HG03135 (cell line): ENCODE data around the gene NHLRC4.

Experiments used
- ATAC-seq: cut with Tn5 transposase; IDR thresholded peaks from one replicate; pipeline ENCODE4 v1.9.1; 2021; ENCODE audit warnings: mild to moderate bottlenecking, moderate library complexity; ENCODE audit not compliant: unreplicated experiment

The NHLRC4 gene, protein sequence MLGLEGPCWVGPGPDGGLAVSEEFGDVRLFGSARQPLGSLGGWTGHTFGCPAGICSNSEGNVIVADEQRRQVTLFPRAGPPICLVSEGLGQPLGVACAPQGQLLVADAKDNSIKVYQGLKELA

DNA sequence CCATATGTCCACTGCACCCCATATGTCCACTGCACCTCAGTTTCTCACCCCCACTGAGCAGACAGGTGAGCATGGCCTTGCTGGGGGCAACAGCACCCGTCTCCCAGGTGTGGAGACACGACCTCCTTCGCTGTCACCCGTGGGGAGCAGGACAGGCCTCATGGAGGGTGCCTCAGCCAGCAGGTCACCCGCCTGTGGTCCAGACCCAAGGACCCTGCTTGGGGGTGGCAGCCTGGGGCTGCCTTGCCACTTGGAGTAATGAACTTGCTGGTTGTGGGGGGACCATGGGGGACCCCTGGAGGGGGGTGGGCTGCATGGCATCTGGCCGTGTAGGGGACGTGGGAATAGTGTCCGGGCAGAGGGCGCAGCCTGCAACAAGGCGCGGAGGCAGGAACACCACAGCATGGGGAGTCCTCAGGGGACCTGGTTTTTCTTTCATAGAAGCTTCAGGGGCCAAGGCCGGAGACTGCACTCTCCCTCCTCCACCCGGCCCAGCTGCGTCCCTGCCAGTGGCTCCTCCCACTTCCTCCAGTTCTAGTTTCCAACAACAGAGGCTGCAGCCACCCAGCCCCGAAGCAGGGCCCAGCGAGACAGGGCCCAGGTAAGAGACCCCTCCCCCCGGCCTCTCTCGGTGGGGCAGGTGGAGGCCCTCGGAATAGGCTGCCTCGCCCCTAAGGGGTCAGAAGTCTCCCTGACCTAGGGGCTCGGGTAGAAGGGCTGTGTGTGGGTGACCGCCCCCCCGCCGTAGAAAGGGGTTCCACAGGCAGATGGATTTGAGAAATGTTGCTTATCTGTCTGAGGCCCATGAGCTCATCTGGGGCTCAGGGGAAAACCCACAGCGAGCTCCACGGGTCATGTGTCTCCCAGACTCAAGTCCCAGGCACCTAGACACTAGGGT is at the start of gene NHLRC4:
NHLRC4 (plus strand) TSS at position 531 of the 898 bp plus-strand sequence. CDS start 1,043 bp downstream, outside the sequence.
- no peak for ATAC-seq

DNA sequence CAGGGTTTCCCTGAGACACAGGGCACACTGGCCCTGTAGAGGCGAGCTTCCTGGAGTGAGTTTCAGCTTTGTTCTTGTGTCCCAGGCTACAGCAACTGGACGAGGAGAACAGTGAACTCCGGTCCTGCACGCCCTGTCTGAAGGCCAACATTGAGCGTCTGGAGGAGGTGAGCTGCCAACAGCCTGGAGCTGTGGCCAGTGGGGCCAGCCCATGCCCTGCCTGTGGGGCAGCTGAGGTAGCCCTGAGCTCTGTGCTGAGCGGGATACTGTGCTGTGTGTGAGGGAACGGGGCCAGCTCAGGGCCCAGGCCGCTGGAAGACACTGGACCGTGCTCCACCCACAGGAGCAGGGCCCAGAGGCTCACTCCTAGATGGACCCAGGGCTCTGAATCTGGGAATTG is 47.9 kb upstream of the NHLRC4 start:
- ATAC-seq, result no peak

DNA sequence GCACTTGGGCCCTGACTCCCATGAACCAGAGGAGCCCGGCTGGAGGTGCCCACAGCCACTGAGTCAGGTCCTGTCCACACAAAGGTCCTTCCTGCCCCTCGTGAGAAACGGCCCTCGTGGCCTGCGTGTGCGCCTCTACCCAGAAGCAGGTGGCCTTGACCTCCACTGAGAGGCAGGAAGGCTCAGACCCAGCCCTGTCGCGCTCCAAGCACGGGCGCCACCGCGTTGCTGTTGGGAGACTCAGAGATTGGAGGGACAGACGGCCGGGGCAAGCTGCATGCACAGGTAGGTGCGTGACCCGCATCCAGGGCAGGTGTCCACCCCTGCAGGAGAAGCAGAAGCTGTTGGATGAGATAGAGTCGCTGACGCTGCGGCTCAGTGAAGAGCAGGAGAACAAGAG is 47.4 kb upstream of the NHLRC4 start:
- ATAC-seq, result no peak

DNA sequence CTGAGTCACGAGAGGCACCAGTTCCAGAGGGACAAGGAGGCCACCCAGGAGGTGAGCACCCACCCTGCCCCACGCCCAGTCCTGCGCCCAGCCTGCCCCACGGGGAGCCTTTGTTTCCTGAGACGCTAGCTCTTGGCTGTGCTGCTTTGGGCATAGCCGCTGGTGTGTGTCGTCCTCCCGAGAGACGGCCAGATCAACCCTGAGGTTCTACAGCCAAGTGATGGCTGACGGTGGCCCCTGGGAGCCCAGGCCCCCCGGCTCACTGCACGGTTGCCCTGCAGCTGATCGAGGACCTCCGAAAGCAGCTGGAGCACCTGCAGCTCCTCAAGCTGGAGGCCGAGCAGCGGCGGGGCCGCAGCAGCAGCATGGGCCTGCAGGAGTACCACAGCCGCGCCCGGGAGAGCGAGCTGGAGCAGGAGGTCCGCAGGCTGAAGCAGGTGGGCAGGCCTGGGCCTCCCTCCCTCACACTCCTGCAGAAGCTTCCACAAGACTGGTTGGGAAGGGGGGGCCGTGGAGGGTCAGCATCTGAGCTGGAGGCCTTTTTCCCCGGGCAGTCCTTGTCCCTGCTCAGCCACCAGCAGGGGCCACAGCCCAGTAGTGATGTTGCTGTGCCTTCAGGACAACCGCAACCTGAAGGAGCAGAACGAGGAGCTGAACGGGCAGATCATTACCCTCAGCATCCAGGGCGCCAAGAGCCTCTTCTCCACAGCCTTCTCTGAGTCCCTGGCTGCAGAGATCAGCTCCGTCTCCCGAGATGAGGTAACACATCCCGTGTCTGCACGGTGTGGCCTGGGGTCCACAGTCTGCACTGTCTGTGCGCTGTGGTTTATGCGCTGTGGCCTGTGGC is 46.7 kb upstream of the NHLRC4 start:
- ATAC-seq, result no peak

DNA sequence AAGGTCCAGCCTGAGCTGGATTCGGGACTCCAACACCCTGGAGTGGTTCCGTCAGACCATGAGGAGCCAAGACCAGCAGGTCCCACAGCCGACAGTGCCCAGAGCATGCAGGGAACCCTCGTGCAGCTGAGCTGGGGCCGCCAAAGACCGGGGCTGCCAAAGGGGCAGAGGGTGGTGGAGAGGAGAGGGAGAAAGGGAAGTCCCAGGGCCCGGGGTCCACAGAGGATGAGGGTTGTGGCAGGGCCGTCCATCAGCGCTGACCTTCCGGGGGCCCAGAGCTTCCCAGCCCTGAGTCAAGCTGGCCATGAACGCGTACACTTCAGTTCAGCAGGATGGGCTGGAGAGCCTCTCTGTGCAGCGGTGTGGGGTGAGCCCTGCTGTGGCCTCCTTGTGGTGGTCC is 46.0 kb upstream of the NHLRC4 start:
- ATAC-seq, result no peak

DNA sequence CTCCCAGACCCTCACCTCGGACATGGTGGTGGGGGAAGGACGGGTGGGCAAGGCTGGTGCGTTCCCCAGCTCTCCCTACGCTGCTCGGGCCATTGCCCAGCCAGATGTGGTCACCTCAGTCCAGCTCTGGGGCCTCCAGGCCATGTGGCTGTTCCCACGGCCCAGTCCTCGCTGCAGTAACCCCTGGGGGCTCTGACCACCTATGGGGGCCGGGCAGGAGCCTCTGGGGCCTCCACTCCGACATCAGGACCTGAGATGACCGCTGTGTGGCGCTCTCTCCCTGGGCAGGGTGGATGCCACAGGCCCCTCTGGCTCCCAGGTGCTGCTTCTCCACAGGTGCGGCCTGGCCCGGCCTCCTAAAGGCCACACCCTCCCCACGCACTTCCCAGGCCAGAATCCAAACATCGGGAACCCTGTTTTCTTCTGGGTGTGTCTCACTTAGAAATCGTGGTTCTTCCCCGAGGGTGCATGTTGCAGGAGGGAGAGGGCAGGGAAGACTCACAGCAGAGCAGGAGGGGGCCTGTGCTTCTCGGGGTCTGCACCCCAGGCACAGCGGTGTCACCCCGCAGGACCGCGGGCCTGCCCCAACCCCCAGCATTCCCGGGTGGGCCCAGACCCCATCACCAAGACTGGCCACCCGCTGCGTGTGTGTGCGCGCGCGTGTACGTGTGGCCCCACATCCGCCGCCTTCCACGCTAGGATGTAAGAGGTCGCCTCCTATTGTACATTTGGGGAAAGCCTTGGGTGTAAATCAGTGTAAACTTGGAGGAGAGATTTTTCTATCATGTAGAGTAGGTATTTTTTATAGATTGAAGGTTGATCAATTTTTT is 45.2 kb upstream of the NHLRC4 start:
- no peak for ATAC-seq

DNA sequence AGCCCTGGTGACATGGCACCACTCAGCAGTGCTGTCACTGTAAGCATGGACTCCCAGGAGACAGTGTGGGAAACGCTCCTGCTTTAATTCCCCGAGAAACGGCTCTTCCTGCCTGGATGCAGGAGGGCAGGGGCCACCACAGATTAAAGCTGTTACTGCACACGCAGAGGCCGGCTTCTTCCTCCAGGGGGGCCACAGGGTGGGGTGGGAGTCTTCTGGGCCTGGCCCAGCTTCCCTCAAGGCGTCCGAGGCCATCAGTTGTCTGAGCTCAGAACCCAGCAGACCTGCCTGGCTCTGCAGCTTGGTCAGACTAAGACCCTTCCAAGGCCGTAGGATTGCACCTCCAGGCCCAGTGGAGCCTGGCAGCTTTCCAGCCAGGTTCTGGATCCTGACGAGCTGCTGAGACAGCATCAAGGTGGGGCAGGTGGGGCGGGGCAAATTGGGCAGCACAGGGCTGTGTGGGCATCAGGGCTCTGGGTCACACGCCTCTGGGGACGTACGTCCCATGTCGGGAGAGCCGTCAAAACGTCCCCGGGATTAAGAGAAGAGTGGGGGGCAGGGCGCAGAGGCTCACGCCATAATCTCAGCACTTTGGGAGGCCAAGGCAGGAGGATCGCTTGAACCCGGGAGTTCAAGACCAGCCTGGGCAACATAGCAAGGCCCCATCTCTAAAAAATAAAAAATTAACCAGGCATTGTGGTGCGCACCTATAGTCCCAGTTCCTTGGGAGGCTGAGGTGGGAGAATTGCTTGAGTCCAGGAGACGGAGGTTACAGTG is 44.3 kb upstream of the NHLRC4 start:
- ATAC-seq, result no peak

DNA sequence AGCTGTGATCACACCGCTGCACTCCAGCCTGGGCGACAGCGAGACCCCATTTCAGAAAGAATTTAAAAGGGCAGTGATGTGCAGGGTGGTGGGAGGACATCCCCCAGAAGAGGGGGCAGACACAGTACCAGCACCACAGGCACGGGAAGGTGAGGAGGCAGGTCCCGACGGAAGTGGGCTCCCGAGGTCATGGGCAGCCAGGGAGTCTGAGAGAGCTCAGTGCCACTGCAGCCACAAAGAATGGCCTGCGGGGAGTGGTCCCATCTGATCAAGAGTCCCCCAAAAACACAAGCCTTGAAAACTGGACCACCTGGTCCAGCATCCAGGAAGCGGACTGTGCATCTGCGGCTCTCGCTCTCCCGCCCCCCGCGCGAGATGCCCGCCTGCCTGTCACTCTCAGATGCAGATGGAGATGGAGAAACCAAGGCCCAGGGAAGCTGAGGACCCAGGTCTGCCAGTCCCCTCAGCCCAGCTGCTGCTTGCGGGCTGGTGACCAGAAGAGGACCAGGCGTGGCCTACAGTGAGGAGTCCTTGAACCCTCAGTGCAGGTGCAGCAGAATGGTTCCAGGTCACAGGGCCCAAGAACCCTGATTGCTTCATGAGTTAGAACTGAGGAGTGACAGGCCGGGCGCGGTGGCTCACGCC is 43.6 kb upstream of the NHLRC4 start:
- ATAC-seq, result no peak

DNA sequence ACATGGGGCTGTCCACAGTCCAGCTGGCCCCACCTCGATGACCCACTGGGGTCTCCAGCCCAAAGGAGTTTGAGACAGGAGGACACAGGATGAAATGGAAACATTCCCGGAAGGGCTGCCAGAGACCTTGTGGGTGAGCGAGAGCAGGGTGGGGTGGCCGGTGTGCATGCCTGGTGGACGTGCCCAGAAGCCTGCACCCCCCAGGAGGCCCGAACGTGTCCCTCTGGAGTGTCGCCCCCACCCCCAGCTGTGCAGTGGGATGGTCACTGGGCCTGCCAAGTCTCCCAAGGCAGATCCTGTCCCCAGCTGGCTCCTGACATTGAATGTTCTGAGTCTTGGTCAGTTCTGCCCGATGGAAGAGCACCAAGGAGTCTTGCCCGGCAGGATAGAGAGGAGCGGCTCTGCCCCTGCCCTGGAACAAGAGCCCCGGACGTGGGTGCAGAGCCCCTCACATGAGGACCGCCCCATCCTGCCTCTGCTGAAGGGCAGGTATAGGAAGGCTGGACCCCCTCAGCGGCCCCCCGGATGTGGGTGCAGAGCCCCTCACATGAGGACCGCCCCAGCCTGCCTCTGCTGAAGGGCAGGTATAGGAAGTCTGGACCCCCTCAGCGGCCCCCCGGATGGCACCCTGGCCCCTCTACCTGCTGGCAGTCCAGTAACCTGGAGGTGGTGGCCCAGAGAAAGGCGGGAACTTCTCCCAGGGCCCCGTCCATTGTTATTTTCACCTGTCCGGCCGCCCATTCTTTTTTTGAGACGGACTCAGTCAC is 42.3 kb upstream of the NHLRC4 start:
- ATAC-seq, result no peak

DNA sequence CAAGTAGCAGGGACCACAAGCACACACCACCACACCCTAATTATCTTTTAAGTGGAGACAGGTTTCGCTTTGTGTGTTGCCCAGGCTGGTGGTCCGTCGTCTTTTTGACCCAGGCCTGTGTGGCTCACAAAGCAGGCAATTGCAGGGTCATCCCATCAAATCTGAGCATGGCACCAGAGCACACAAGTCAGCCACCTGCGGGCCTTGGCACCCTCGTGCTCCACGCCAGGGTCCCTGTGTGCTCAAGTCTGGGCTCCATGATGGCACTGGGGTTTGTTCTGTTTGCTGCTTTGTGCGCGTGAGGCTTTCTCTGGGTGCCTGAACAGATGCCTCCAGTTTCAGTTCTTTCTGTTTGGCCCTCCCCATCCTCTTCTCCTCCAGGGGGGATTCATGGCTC is 41.7 kb upstream of the NHLRC4 start:
- ATAC-seq, result no peak

DNA sequence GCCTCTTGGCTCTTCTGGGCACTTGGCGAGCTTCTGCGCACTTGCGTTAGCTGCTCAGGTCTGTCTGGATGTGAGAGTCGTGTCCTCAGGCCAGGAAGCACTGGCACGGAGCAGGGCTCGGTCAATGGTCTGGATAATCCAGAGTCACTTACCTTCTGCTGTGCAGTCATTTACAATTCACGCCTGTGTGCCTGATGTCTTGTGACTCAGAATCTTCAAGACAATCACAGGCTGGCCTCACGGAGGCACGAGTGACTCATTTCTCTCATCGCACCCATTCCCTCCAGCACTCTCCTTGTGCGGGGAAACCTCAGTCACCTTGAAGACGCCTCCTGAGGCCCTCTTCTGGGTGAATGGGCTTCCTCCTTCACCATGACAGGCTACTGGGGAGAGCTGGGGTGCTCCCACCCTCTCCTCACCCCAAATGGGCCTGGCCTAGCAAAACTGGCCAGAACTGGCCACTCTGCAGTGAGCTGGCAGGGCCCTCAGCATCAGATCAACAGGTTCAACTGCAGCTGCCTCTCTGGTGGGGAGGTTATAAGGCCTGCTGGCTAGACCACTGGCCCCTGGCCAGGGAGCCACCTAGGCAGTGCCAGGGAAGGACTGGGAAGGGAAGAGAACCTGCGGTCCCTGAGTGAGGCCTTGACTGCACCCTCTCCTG is 41.2 kb upstream of the NHLRC4 start:
- no peak for ATAC-seq

DNA sequence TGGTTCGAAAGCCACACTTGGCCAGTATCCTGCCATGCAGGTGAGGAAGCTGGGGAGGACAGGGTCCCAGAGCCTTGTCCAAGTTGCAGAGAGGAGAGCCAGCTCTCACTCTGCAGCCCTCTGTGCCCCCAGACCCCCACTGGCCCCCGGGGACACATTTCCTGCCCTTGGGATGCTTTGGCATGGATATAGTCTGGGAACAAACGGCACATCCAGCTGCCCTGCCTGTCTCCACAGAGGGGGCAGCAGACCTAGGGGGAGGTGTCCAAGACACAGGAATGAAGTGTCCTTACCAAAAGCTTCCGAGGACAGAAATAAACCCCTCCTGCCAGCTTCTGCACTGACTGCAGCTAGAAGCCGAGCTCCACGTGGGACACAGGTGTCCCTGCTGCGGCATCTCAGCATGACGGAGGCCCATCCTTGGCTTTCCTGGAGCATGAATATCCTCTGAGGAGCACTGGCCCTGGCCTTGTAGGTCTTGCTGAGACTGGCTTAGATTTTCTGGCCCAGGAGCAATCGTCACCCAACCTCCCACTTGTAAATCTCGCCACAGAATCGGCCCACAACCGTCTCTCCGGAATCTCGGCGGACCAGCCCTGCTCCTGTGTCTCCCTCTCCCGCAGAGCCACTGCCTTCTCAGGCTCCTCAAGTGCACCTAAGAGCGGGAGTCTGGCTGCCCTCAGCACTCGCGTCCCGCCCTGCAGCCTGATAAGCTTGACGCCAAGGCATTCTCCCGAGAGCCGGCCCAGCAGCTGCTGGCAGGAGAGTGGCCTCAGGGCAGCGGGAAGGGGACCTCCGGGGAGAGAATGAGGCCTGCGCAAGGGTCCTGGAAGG is 40.4 kb upstream of the NHLRC4 start:
- peak; percentile 2 for ATAC-seq

DNA sequence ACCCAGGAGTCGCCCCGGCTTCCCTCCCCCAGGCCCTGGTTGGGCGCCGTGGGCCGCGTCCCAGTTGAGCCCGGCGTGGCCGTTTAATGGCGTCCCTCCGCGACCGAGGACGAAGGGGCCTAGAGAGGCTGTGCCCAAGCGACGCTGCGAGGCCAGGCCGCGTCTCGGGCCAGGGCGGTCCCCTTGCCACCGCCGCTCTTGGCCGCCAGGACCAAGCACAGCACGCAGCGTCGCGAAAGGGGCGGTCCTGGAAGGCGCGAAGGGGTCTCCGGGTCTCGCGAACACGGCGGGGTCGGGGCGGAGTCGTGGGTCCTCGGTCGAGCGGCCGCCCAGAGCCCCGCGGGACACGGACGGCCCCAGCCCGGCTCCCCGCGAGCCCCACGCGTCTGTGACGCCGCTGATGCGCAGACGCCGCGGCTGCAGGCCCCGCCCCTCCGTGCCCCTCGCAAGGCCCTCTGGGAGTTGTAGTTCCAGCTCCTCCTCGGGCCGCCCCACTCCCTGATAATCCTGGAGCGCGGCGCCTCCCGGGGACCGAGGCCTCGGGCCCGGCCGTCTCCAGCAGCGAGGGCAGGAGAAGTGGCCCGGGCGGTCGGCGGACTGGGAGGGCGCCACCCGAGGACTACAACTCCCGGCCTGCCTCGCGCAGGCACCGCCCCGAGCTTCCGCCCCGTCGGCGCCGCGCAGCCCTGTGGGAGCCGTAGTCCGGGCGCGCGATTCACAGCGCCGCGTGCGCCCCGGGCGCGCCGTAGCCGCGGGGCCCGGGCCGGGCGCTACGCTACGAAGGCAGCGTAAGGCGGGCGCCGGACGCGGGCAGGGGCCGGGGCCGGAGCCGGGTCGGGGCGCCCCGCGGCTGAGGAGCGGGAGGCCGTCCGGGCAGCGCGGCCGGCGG is 39.5 kb upstream of the NHLRC4 start, which contains the start of gene CAPN15:
CAPN15 (plus strand) TSS at position 698 of the 889 bp plus-strand sequence. CDS start 19,127 bp downstream, outside the sequence.
- peak; percentile 74 for ATAC-seq

DNA sequence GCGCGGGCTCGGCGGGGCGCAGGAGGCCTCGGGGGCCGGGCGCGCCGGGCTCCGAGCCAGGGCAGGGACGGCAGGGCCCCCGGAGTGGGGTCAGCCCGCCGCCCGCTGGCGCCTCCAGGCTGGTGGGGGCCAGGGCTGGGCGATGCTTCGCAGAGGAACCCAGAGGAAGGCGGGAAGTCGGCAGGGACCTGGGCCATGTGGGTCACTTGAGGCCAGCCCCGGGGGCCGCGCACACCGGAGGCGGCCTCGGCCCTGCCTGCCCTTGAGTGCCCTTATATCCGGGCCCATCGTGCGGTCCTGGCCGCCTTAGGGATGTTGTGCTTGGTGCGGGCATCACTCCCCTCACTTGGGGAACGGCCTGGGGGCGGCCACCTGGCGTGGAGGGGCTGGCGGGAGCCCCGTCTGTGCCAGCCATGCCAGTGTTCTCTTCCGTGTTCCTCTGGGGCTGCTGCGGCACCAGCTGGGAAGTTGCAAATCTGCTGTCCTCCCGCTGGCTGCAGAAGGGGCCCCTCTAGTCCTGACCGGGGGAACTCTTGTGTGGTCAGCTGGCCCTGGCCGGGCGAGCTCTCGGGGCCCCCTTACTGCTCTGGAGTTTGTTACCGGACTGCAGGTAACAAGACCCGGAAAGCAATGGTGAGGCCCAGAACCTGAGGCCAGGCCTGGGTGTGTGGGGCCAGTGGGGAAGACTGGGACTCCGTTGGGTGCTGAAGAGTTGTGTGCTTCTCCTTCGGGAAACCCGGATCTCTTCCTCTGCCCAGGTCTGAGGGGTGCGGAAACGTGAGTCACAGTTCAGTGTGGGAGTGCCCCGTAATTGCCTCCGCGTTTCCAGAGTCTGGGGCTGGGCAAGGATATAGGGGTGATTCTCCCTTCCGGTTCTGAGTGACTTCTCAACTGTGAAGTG is 38.4 kb upstream of the NHLRC4 start:
- peak; percentile 11 for ATAC-seq

DNA sequence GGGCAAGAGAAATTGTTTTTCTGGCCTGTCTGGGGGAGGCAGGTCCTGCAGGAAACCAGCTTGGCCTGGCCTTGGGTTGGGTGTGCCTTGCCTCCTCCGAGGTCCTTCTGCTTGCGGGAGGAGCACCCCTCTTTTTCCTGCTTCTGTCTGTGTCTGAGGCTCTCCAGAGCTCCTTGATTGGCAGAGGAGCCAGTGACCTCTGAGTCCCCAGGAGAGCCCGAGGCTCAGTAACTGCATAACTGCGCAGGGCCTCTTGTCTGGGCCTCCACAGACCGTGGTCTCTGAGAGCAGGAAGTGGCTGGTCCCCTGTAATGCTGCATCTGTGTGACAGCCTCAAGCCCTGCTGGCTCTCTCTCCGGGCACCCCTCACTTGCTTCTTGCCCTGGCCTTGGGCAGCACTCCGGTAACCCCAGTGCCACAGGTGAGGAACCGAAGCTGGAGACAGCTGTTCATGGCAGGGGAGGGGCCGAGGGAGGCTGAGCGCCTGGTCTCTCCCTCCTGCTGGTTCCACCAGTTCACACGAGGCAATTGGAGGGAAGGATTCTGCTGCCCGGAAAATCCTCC is 37.7 kb upstream of the NHLRC4 start:
- ATAC-seq, result no peak
